HG03066 (cell line): ENCODE results near the gene DMRTA1.
A peak's percentile ranks its signal among the peaks of the same experiment; 100 is the strongest.
"Not testable (repeated sequence)": the region's sequence is repeated elsewhere in the genome, so short reads cannot be mapped to it uniquely, and the experiment has no call there.

Experiments
- ATAC-seq: cut with Tn5 transposase; IDR thresholded peaks from one replicate; pipeline ENCODE4 v1.9.1; 2021; ENCODE audit warnings: low read depth; ENCODE audit not compliant: unreplicated experiment

Gene DMRTA1

GRCh38 chr9:22457448-22457847 lies 10.8 kb downstream of the DMRTA1 start:
- no peak for ATAC-seq

- no peak for ATAC-seq
These were observed 16.6 kb downstream of the DMRTA1 start for GRCh38 chr9:22463205-22463604.

- ATAC-seq = peak; percentile 77
These were observed 23.4 kb downstream of the DMRTA1 start for GRCh38 chr9:22469928-22470544.

GRCh38 chr9:22481566-22481965 lies 34.9 kb downstream of the DMRTA1 start:
- ATAC-seq = no peak

- no peak for ATAC-seq
These were observed 37.0 kb downstream of the DMRTA1 start for GRCh38 chr9:22483528-22484070.

GRCh38 chr9:22496197-22496596 lies 49.6 kb downstream of the DMRTA1 start:
- not testable (repeated sequence) for ATAC-seq
